ENCODE measurements around the gene KIF4B. TPM values are rescaled to one million over a fixed set of nuclear protein-coding genes. Genes with fewer than 3 reads are reported as not detected.
"Not testable (repeated sequence)": the region's sequence is repeated elsewhere in the genome, so short reads cannot be mapped to it uniquely, and the experiment has no call there.

The KIF4B gene
- total and polyA plus RNA-seq, 5 donors, result 0.08 TPM; not detected in 4

- Histone ChIP-seq H3K9me3 (ENCODE audit: control insufficient read depth, low read length) (no peaks in the 10 kb centered on the region), H3K4me1 (ENCODE audit: control insufficient read depth, insufficient read depth, low read length) (no peaks in the 10 kb centered on the region), H3K4me3 (ENCODE audit: low read length) (no peak overlapping the region), H3K27me3 (ENCODE audit: control insufficient read depth, insufficient read depth) (no peaks in the 10 kb centered on the region), H3K27ac (ENCODE audit: low read length) (no peak overlapping the region)
- DNase-seq (no peak), ATAC-seq (no peak)
- WGBS, result 79% methylated on average over 8 of the region's 8 CpGs
- intact Hi-C loops (cut with DNase I), result loop anchor here in 1 of 4 donors (5.0 kb wide), 1 partner anchor 147 kb away; no protein-coding TSS in a partner anchor
Observed at GRCh38 chr5:154984946-154985516, 28.5 kb upstream of the KIF4B start.

- Histone ChIP-seq H3K27me3 (ENCODE audit: control insufficient read depth, insufficient read depth) (no peaks in the 10 kb centered on the region), H3K27ac (ENCODE audit: low read length) (no peak overlapping the region), H3K4me3 (ENCODE audit: low read length) (no peak overlapping the region), H3K4me1 (ENCODE audit: control insufficient read depth, insufficient read depth, low read length) (no peaks in the 10 kb centered on the region), H3K9me3 (ENCODE audit: control insufficient read depth, low read length) (no peaks in the 10 kb centered on the region)
- intact Hi-C loops (cut with DNase I), result no loop called here
- WGBS, result 51% methylated on average over 4 of the region's 4 CpGs
- no peak for ATAC-seq
- DNase-seq, result no peak
Observed at GRCh38 chr5:154986151-154986550, 27.4 kb upstream of the KIF4B start.

- Histone ChIP-seq H3K9me3 (ENCODE audit: control insufficient read depth, low read length) (no peaks in the 10 kb centered on the region), H3K4me3 (ENCODE audit: low read length) (no peak overlapping the region), H3K27ac (ENCODE audit: low read length) (no peak overlapping the region), H3K4me1 (ENCODE audit: control insufficient read depth, insufficient read depth, low read length) (no peaks in the 10 kb centered on the region), H3K27me3 (ENCODE audit: control insufficient read depth, insufficient read depth) (no peaks in the 10 kb centered on the region)
- WGBS, result 49% methylated on average over 2 of the region's 2 CpGs
- ATAC-seq, result peak in 1 of 2 donors; percentile 45
- DNase-seq, result no peak
- intact Hi-C loops (cut with DNase I), result no loop called here
Observed at GRCh38 chr5:154989626-154990025, 23.9 kb upstream of the KIF4B start.

- Histone ChIP-seq H3K9me3 (ENCODE audit: control insufficient read depth, low read length) (no peaks in the 10 kb centered on the region), H3K4me1 (ENCODE audit: control insufficient read depth, insufficient read depth, low read length) (no peaks in the 10 kb centered on the region), H3K27ac (ENCODE audit: low read length) (no peak overlapping the region), H3K4me3 (ENCODE audit: low read length) (no peak overlapping the region), H3K27me3 (ENCODE audit: control insufficient read depth, insufficient read depth) (no peaks in the 10 kb centered on the region)
- intact Hi-C loops (cut with DNase I), result no loop called here
- ATAC-seq (no peak), DNase-seq (no peak)
- 74% methylated on average over 2 of the region's 2 CpGs for WGBS
Observed at GRCh38 chr5:154993461-154993860, 20.1 kb upstream of the KIF4B start.

- intact Hi-C loops (cut with DNase I), result no loop called here
- 62% methylated on average over 4 of the region's 4 CpGs for WGBS
- DNase-seq (no peak), ATAC-seq (no peak)
- no peaks in the 10 kb centered on the region for H3K27me3 ChIP-seq (ENCODE audit: control insufficient read depth, insufficient read depth)
- no peaks in the 10 kb centered on the region for H3K4me1 ChIP-seq (ENCODE audit: control insufficient read depth, insufficient read depth, low read length)
- no peaks in the 10 kb centered on the region for H3K9me3 ChIP-seq (ENCODE audit: control insufficient read depth, low read length)
- H3K27ac ChIP-seq (ENCODE audit: low read length), result no peak overlapping the region
- no peak overlapping the region for H3K4me3 ChIP-seq (ENCODE audit: low read length)
Observed at GRCh38 chr5:154995679-154996078, 17.9 kb upstream of the KIF4B start.

- no peak for DNase-seq
- intact Hi-C loops (cut with DNase I), result no loop called here
Observed at GRCh38 chr5:154997746-154998145, 15.8 kb upstream of the KIF4B start.

GRCh38 chr5:154999865-155000264 lies 13.7 kb upstream of the KIF4B start:
- Histone ChIP-seq H3K9me3 (ENCODE audit: control insufficient read depth, low read length) (no peaks in the 10 kb centered on the region), H3K27me3 (ENCODE audit: control insufficient read depth, insufficient read depth) (no peaks in the 10 kb centered on the region), H3K4me1 (ENCODE audit: control insufficient read depth, insufficient read depth, low read length) (no peaks in the 10 kb centered on the region), H3K27ac (ENCODE audit: low read length) (no peak overlapping the region), H3K4me3 (ENCODE audit: low read length) (no peak overlapping the region)
- intact Hi-C loops (cut with DNase I), result no loop called here
- DNase-seq (no peak), ATAC-seq (no peak)
- 91% methylated on average over 5 of the region's 5 CpGs for WGBS

More at GRCh38 chr5:154997746-154998145, 15.8 kb upstream of the KIF4B start:
- ATAC-seq, result peak in 1 of 2 donors; percentile 37
- WGBS, result 53% methylated on average over 5 of the region's 5 CpGs
- no peaks in the 10 kb centered on the region for H3K27me3 ChIP-seq (ENCODE audit: control insufficient read depth, insufficient read depth)
- H3K9me3 ChIP-seq (ENCODE audit: control insufficient read depth, low read length), result no peaks in the 10 kb centered on the region
- no peak overlapping the region for H3K4me3 ChIP-seq (ENCODE audit: low read length)
- H3K4me1 ChIP-seq (ENCODE audit: control insufficient read depth, insufficient read depth, low read length), result no peaks in the 10 kb centered on the region
- H3K27ac ChIP-seq (ENCODE audit: low read length), result no peak overlapping the region

- intact Hi-C loops (cut with DNase I), result no loop called here
- H3K9me3 ChIP-seq (ENCODE audit: control insufficient read depth, low read length), result no peaks in the 10 kb centered on the region
- no peak overlapping the region for H3K27ac ChIP-seq (ENCODE audit: low read length)
- ATAC-seq (no peak), DNase-seq (peak in 1 of 3 donors; percentile 18)
- 88% methylated on average over 4 of the region's 4 CpGs for WGBS
- H3K4me1 ChIP-seq (ENCODE audit: control insufficient read depth, insufficient read depth, low read length), result no peaks in the 10 kb centered on the region
- H3K4me3 ChIP-seq (ENCODE audit: low read length), result no peak overlapping the region
- no peaks in the 10 kb centered on the region for H3K27me3 ChIP-seq (ENCODE audit: control insufficient read depth, insufficient read depth)
Observed at GRCh38 chr5:155001523-155001922, 12.0 kb upstream of the KIF4B start.

GRCh38 chr5:155002722-155003121 lies 10.8 kb upstream of the KIF4B start:
- H3K27me3 ChIP-seq (ENCODE audit: control insufficient read depth, insufficient read depth); H3K4me3 ChIP-seq (ENCODE audit: low read length); H3K9me3 ChIP-seq (ENCODE audit: control insufficient read depth, low read length); DNase-seq; ATAC-seq; intact Hi-C loops (cut with DNase I); H3K27ac ChIP-seq (ENCODE audit: low read length); H3K4me1 ChIP-seq (ENCODE audit: control insufficient read depth, insufficient read depth, low read length): not testable (repeated sequence)
- WGBS, result 90% methylated on average over 4 of the region's 4 CpGs

GRCh38 chr5:155004138-155004744 lies 9.3 kb upstream of the KIF4B start:
- H3K4me1 ChIP-seq (ENCODE audit: control insufficient read depth, insufficient read depth, low read length), result no peaks in the 10 kb centered on the region
- no peak overlapping the region for H3K27ac ChIP-seq (ENCODE audit: low read length)
- intact Hi-C loops (cut with DNase I), result no loop called here
- no peaks in the 10 kb centered on the region for H3K27me3 ChIP-seq (ENCODE audit: control insufficient read depth, insufficient read depth)
- H3K9me3 ChIP-seq (ENCODE audit: control insufficient read depth, low read length), result no peaks in the 10 kb centered on the region
- no peak overlapping the region for H3K4me3 ChIP-seq (ENCODE audit: low read length)
- DNase-seq (peak; percentile 31 to 62 (median 57)), ATAC-seq (peak in 1 of 2 donors; percentile 59)
- 91% methylated on average over 11 of the region's 11 CpGs for WGBS

GRCh38 chr5:155006265-155006664 lies 7.3 kb upstream of the KIF4B start:
- H3K27me3 ChIP-seq (ENCODE audit: control insufficient read depth, insufficient read depth); ATAC-seq; H3K4me3 ChIP-seq (ENCODE audit: low read length); intact Hi-C loops (cut with DNase I); H3K27ac ChIP-seq (ENCODE audit: low read length); H3K4me1 ChIP-seq (ENCODE audit: control insufficient read depth, insufficient read depth, low read length); DNase-seq; H3K9me3 ChIP-seq (ENCODE audit: control insufficient read depth, low read length): not testable (repeated sequence)
- WGBS, result 91% methylated on average over 1 of the region's 1 CpG
